ENCODE data around the gene ERO1B.

DNA sequence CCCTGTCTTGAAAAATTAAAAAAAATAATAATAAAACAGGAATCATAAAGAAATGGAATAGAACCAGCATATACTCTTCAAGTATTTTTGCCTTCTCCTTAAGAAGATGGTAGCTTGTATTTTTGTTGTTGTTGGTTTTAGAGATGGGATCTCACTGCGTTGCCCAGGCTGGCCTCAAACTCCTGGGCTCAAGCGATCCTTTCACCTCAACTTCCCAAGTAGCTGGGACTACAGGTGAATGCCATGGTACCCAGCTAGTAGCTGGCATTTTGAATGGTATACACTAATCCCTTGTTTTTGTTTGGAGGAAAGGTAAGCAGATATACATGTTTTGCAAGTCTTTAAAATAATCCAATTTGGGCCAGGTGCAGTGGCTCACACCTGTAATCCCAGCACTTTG lies 34.7 kb upstream of the ERO1B start:
- TF ChIP-seq CTCF (IDR thresholded peaks at IDR 0.05; ENCODE audit: low read depth, low read length), result no peak
- TF ChIP-seq EZH2phosphoT487 (IDR thresholded peaks at IDR 0.05; ENCODE audit: low read depth), result no peak

Measured in OCI-LY3 (cell line).